Thymus (tissue), 11 donors: Measurements from ENCODE around the gene KIF13A. TPM values are rescaled to one million over a fixed set of nuclear protein-coding genes. Genes with fewer than 3 reads are reported as not detected.
A peak's percentile ranks its signal among the peaks of the same experiment; 100 is the strongest.

Experiments used
- DNase-seq, 9 donors: peaks; one replicate each; pipeline ENCODE4 v3.0.0-alpha.2; 2013; ENCODE audit warnings: low spot score in 9 of 9, low read depth in 6 of 9, missing footprints in 1 of 9
- H3K27ac ChIP-seq, 2 donors: one replicate each; pipeline ENCODE4 v1.5.1; 2013; ENCODE audit warnings: control low read depth in 1 of 2, low read depth in 1 of 2, low read length in 1 of 2, mild to moderate bottlenecking in 1 of 2, moderate library complexity in 1 of 2
- H3K27me3 ChIP-seq, 2 donors: one replicate each; pipeline ENCODE4 v1.5.1; 2013; ENCODE audit warnings: low read length in 1 of 2; ENCODE audit not compliant: control insufficient read depth in 2 of 2, insufficient read depth in 1 of 2
- H3K36me3 ChIP-seq, 2 donors: one replicate each; pipeline ENCODE4 v1.5.1; 2013; ENCODE audit warnings: low read length in 1 of 2, mild to moderate bottlenecking in 1 of 2, moderate library complexity in 1 of 2; ENCODE audit not compliant: control insufficient read depth in 2 of 2, insufficient read depth in 2 of 2
- H3K4me1 ChIP-seq, 2 donors: one replicate each; pipeline ENCODE4 v1.5.1; 2013; ENCODE audit warnings: low read length in 2 of 2; ENCODE audit not compliant: control insufficient read depth in 2 of 2, insufficient read depth in 2 of 2
- H3K4me3 ChIP-seq, 2 donors: one replicate each; pipeline ENCODE4 v1.5.1; 2013; ENCODE audit warnings: low read length in 2 of 2, control low read depth in 1 of 2, mild to moderate bottlenecking in 1 of 2
- H3K9me3 ChIP-seq, 2 donors: one replicate each; pipeline ENCODE4 v1.5.1; 2013; ENCODE audit warnings: low read length in 1 of 2, mild to moderate bottlenecking in 1 of 2; ENCODE audit not compliant: control insufficient read depth in 2 of 2, insufficient read depth in 1 of 2
- WGBS: extraction: QIAGEN DNeasy Blood & Tissue Kit; methylation state at CpG from one replicate; pipeline ENCODE4 v1.1.7; 2013; 5-methylcytosine and 5-hydroxymethylcytosine counted together
- polyA plus RNA-seq: library from polyadenylated mRNA; stranded (reverse); fragments of 200-250 nt; gene quantifications from one replicate; pipeline ENCODE4 v1.2.3, GENCODE V29; 2013
- total RNA-seq: library from RNA; stranded (reverse); fragments of 120-200 nt; gene quantifications from one replicate; pipeline ENCODE4 v1.2.4, GENCODE V29; 2013
- donor health status: healthy.

The KIF13A gene
- total and polyA plus RNA-seq, 2 donors: 8.5 to 13.7 TPM

GRCh38 chr6:17869010-17869752 lies 118.3 kb downstream of the KIF13A start:
- WGBS: 80% methylated on average over 6 of the region's 6 CpGs
- Histone ChIP-seq H3K27ac (no peak overlapping the region), H3K36me3 (no peaks in the 10 kb centered on the region), H3K4me1 (peaks cover 0 to 3% of the 10 kb centered on the region in 2 donors), H3K4me3 (no peak overlapping the region), H3K27me3 (no peaks in the 10 kb centered on the region), H3K9me3 (no peaks in the 10 kb centered on the region)
- DNase-seq: no peak

DNA sequence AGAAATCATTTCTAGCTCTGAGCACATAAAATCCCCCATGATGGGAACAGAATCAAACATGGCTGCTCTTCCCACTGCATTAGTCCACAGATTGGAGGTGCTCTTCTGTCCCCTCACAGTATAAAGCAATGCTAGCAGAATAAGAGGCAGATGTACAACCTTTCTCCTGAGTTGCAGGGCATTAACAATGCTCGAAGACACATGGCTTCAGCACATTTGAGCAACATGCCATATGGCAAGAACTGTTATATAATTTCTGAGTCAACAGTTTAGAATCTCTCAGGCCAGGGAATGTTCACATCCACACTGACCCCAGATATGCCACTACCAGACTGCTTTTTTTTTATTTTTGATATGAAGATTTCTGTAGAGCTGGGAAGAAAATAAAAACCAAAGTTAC lies 119.6 kb downstream of the KIF13A start:
- no peaks in the 10 kb centered on the region for H3K36me3 ChIP-seq
- no peaks in the 10 kb centered on the region for H3K9me3 ChIP-seq
- H3K4me3 ChIP-seq: no peak overlapping the region
- H3K27ac ChIP-seq: no peak overlapping the region
- H3K27me3 ChIP-seq: no peaks in the 10 kb centered on the region
- peaks cover 0 to 3% of the 10 kb centered on the region in 2 donors for H3K4me1 ChIP-seq
- WGBS: 96% methylated on average over 1 of the region's 1 CpG
- DNase-seq: no peak

GRCh38 chr6:17866876-17867444 lies 120.5 kb downstream of the KIF13A start:
- no peaks in the 10 kb centered on the region for H3K9me3 ChIP-seq
- H3K27me3 ChIP-seq: no peaks in the 10 kb centered on the region
- H3K4me1 ChIP-seq: peaks cover 0 to 3% of the 10 kb centered on the region in 2 donors
- H3K4me3 ChIP-seq: no peak overlapping the region
- no peaks in the 10 kb centered on the region for H3K36me3 ChIP-seq
- WGBS: 98% methylated on average over 1 of the region's 1 CpG
- no peak for DNase-seq
- H3K27ac ChIP-seq: no peak overlapping the region

- 95% methylated on average over 6 of the region's 6 CpGs for WGBS
- Histone ChIP-seq H3K36me3 (no peaks in the 10 kb centered on the region), H3K9me3 (no peaks in the 10 kb centered on the region), H3K27ac (peak overlapping the region; percentile 3 to 68), H3K4me3 (no peak overlapping the region), H3K27me3 (no peaks in the 10 kb centered on the region), H3K4me1 (peaks cover 0 to 3% of the 10 kb centered on the region in 2 donors)
- no peak for DNase-seq
Measured at GRCh38 chr6:17865798-17866725, 121.4 kb downstream of the KIF13A start.

DNA sequence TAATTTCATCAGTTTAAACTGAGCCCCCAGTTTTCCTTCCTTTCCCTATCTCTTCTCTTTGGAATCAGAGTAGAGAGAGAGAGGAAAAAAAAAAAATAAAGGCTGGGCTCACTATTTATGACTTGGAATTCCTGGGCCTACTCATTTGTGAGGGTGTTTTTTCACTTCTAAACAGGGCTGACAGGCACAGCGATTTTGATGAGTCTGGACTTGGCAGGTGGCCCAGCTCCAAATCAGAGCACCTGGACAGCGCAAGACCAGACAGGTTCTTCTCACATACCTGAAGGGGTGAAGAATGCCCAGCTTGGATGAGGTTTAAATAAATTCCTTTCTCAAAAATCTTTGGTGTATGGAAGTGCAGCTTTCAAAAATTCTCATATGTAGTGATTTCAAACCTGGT lies 122.2 kb downstream of the KIF13A start:
- H3K36me3 ChIP-seq: no peaks in the 10 kb centered on the region

GRCh38 chr6:17863901-17864754 lies 123.3 kb downstream of the KIF13A start:
- peak overlapping the region; percentile 42 to 71 for H3K27ac ChIP-seq
- WGBS: 94% methylated on average over 12 of the region's 12 CpGs
- H3K27me3 ChIP-seq: no peaks in the 10 kb centered on the region
- H3K9me3 ChIP-seq: no peaks in the 10 kb centered on the region
- DNase-seq: no peak
- H3K4me3 ChIP-seq: no peak overlapping the region
- H3K4me1 ChIP-seq: peaks cover 0 to 3% of the 10 kb centered on the region in 2 donors
- H3K36me3 ChIP-seq: no peaks in the 10 kb centered on the region

More for the DNA sequence above, 122.2 kb downstream of the KIF13A start:
- no peak overlapping the region for H3K4me3 ChIP-seq
- H3K27me3 ChIP-seq: no peaks in the 10 kb centered on the region
- H3K9me3 ChIP-seq: no peaks in the 10 kb centered on the region
- H3K27ac ChIP-seq: peak overlapping the region in 1 of 2 donors; percentile 68
- peak in 2 of 9 donors; percentile 8 to 25 for DNase-seq
- WGBS: 90% methylated on average over 2 of the region's 2 CpGs
- H3K4me1 ChIP-seq: peaks cover 0 to 3% of the 10 kb centered on the region in 2 donors

- Histone ChIP-seq H3K9me3 (no peaks in the 10 kb centered on the region), H3K4me3 (no peak overlapping the region), H3K4me1 (peaks cover 0 to 3% of the 10 kb centered on the region in 2 donors), H3K27ac (no peak overlapping the region), H3K36me3 (no peaks in the 10 kb centered on the region), H3K27me3 (no peaks in the 10 kb centered on the region)
- WGBS: 99% methylated on average over 1 of the region's 1 CpG
- DNase-seq: no peak
Measured at GRCh38 chr6:17861361-17861760, 126.1 kb downstream of the KIF13A start.

DNA sequence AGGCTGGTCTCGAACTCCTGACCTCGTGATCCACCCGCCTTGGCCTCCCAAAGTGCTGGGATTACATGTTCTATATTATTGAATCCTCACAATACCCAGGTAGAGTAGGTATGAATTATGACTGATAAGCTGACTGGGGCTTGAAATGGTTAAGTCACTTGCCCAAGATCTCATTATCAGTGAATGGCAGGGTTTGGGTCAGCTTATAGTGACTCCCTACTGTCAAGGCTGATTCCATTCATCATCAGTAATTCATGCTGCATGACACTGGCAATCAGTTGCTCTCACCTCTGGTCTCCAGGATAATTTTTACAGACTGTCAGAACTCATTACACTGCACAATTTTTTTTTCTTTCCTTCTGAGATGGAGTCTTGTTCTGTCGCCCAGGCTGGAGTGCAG lies 127.6 kb downstream of the KIF13A start:
- H3K4me1 ChIP-seq: no peaks in the 10 kb centered on the region
- 96% methylated on average over 4 of the region's 4 CpGs for WGBS
- DNase-seq: no peak
- no peak overlapping the region for H3K27ac ChIP-seq
- H3K27me3 ChIP-seq: no peaks in the 10 kb centered on the region
- no peak overlapping the region for H3K4me3 ChIP-seq
- H3K36me3 ChIP-seq: no peaks in the 10 kb centered on the region
- no peaks in the 10 kb centered on the region for H3K9me3 ChIP-seq
